ENCODE measurements around the gene GRM4.
"Not testable (repeated sequence)": the region's sequence is repeated elsewhere in the genome, so short reads cannot be mapped to it uniquely, and the experiment has no call there.

GRM4 gene

DNA sequence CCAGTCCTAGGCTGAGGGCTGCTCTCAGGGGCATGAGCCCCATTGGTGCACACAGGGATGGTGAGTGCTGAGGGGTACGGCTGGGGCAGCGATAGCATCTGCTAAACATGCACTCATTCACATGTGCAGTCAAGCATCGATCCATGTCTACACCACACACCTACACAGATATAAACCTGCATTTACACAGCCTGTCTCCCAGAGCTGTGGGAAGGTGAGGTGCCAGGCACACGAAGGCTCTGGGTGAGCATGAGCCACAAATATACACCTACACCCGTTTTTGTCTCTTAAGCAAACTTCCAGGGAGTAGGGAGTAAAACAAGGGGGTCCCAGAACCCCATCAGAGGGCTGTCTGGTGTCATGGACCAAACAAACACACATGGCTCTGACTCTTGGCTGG is 99.3 kb downstream of the GRM4 start:
- Histone ChIP-seq H3K27ac (no peak overlapping the region), H3K36me3 (no peaks in the 10 kb centered on the region), H3K4me3 (ENCODE audit: low read depth in 1 of 2, low read length in 1 of 2) (no peak overlapping the region), H3K27me3 (peaks cover 23% of the 10 kb centered on the region), H3K9me3 (no peaks in the 10 kb centered on the region), H3K4me1 (ENCODE audit: control insufficient read depth in 1 of 2, insufficient read depth in 1 of 2, low read depth in 1 of 2, low read length in 1 of 2) (no peaks in the 10 kb centered on the region)
- TF ChIP-seq, protein P1, sequence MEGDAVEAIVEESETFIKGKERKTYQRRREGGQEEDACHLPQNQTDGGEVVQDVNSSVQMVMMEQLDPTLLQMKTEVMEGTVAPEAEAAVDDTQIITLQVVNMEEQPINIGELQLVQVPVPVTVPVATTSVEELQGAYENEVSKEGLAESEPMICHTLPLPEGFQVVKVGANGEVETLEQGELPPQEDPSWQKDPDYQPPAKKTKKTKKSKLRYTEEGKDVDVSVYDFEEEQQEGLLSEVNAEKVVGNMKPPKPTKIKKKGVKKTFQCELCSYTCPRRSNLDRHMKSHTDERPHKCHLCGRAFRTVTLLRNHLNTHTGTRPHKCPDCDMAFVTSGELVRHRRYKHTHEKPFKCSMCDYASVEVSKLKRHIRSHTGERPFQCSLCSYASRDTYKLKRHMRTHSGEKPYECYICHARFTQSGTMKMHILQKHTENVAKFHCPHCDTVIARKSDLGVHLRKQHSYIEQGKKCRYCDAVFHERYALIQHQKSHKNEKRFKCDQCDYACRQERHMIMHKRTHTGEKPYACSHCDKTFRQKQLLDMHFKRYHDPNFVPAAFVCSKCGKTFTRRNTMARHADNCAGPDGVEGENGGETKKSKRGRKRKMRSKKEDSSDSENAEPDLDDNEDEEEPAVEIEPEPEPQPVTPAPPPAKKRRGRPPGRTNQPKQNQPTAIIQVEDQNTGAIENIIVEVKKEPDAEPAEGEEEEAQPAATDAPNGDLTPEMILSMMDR (IDR thresholded peaks at IDR 0.05): no peak

DNA sequence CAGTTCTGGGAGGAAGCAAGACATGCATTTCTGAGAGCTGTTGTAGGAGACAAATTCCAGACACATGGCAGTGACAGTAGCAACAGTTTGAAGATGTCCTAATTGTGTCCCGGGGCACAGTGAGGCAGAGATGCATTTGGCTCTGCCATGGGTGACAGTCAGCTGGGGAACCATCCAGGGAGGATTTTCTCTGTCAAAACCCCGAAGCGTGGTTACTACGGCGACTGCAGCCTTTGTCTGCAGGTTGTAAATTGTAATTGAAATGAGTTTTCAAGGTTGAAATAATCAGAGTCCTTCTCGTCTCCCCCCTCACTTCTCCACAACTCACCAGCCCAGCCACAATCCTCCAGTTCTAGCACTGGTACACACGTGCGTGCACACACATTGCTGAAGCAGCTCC is 100.1 kb downstream of the GRM4 start:
- Histone ChIP-seq H3K27ac (no peak overlapping the region), H3K27me3 (peaks cover 17% of the 10 kb centered on the region), H3K36me3 (no peaks in the 10 kb centered on the region), H3K4me1 (ENCODE audit: control insufficient read depth in 1 of 2, insufficient read depth in 1 of 2, low read depth in 1 of 2, low read length in 1 of 2) (no peaks in the 10 kb centered on the region), H3K4me3 (ENCODE audit: low read depth in 1 of 2, low read length in 1 of 2) (no peak overlapping the region), H3K9me3 (no peaks in the 10 kb centered on the region)
- TF ChIP-seq, protein P1 (IDR thresholded peaks at IDR 0.05): no peak

DNA sequence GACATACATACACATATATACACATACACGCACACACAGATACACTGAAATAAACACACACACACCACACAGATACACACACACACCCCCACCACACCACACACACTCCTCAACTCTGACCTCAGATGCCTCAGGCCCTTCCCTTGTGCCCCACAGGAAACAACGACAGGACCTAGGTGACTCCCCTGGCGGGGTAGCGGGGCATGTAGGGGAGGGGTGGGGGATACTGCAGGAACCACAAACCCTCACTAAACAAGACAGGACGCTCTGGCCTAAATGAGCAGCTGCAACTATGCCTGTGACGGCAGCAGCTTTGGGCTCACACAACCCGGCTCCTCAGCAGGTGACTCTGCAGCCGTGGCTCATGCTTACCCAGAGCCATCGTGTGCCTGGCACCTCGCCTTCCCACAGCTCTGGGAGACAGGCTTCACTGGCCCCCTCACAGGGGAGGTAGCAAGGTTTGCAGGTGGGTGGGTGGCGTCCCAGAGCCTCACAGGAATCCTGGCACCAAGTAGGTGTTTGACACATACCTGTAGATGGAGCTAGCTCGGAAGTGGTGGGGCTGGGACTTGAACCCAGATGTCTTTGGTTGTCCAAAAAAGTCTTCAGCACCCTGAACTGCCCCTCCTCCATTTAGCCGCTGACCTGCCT is 100.8 kb downstream of the GRM4 start:
- TF ChIP-seq, protein P1 (IDR thresholded peaks at IDR 0.05): no peak
- Histone ChIP-seq H3K4me3 (ENCODE audit: low read depth in 1 of 2, low read length in 1 of 2) (no peak overlapping the region), H3K4me1 (ENCODE audit: control insufficient read depth in 1 of 2, insufficient read depth in 1 of 2, low read depth in 1 of 2, low read length in 1 of 2) (no peaks in the 10 kb centered on the region), H3K36me3 (no peaks in the 10 kb centered on the region), H3K9me3 (no peaks in the 10 kb centered on the region), H3K27ac (no peak overlapping the region), H3K27me3 (peaks cover 17% of the 10 kb centered on the region)

DNA sequence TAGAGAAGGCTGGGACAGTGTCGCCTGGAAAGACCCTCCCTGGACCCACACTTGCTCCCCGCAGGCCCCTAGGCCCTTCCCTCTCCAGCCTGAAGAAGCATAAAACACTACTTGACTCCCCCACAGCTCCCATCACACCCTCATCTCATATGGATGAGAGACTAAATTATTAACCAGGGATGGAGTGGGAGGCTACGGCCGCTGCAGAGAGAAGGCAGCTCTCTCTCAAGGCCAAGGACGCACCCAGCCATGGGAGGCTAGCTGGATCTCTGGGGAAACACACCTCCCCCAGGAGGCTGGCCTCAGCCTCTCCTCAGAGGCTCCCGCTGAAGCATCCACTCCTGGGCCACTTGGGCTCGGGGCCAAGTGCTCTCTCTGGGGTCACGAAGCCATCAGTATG is 102.5 kb downstream of the GRM4 start:
- TF ChIP-seq, protein P1 (IDR thresholded peaks at IDR 0.05): no peak
- H3K36me3 ChIP-seq: no peaks in the 10 kb centered on the region
- H3K9me3 ChIP-seq: no peaks in the 10 kb centered on the region
- no peak overlapping the region for H3K4me3 ChIP-seq (ENCODE audit: low read depth in 1 of 2, low read length in 1 of 2)
- H3K27me3 ChIP-seq: peaks cover 17% of the 10 kb centered on the region
- H3K4me1 ChIP-seq (ENCODE audit: control insufficient read depth in 1 of 2, insufficient read depth in 1 of 2, low read depth in 1 of 2, low read length in 1 of 2): no peaks in the 10 kb centered on the region
- no peak overlapping the region for H3K27ac ChIP-seq

DNA sequence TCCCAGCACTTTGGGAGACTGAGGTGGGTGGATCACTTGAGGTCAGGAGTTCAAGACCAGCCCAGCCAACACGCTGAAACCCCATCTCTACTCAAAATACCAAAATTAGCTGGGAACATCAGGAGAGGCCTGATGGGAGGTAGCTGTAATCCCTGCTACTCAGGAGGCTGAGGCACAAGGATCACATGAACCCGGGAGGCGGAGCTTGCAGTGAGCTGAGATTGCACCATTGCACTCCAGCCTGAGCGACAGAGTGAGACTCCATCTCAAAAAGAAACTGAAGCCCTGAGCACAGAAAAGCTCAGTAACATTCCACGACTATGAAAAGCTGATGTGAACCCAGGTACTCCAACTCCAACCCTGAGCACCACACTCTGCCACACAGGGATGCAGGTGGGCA is 103.9 kb downstream of the GRM4 start:
- H3K27ac ChIP-seq; H3K36me3 ChIP-seq; H3K9me3 ChIP-seq; H3K4me1 ChIP-seq (ENCODE audit: control insufficient read depth in 1 of 2, insufficient read depth in 1 of 2, low read depth in 1 of 2, low read length in 1 of 2); H3K4me3 ChIP-seq (ENCODE audit: low read depth in 1 of 2, low read length in 1 of 2): not testable (repeated sequence)
- H3K27me3 ChIP-seq: peaks cover 16% of the 10 kb centered on the region

DNA sequence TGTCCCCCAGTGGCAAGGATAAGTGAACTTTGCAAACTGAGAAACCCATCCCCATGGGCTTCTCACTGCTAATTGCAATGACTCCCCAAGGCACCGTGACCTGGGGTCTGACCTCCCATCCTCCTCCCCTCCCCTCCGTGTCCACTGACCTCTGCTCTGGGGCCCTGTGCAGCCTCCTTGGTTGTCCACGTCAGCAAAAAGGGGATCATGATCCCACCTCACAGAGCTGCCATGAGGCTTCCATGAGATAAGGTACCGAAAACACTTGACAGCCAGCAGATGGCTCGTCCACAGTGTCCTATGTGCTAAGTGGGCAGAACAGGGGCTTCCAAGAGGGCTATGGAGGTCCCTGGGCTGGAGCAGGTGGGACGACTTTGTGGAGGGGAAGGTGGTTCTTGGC is 104.5 kb downstream of the GRM4 start:
- no peaks in the 10 kb centered on the region for H3K4me1 ChIP-seq (ENCODE audit: control insufficient read depth in 1 of 2, insufficient read depth in 1 of 2, low read depth in 1 of 2, low read length in 1 of 2)
- H3K27ac ChIP-seq: no peak overlapping the region
- peaks cover 17% of the 10 kb centered on the region for H3K27me3 ChIP-seq
- TF ChIP-seq, protein P1 (IDR thresholded peaks at IDR 0.05): no peak
- no peak overlapping the region for H3K4me3 ChIP-seq (ENCODE audit: low read depth in 1 of 2, low read length in 1 of 2)
- no peaks in the 10 kb centered on the region for H3K36me3 ChIP-seq
- no peaks in the 10 kb centered on the region for H3K9me3 ChIP-seq

Data from neutrophil (primary cell).